D721Med (cell line): ENCODE data around the gene MYO5B.

Experiments used
- DNase-seq: peaks from one replicate; pipeline ENCODE4 v3.0.0; 2011; ENCODE audit warnings: low spot score; ENCODE audit not compliant: insufficient read length
- FAIRE-seq: peaks from 2 replicates; lab custom pipeline; 2011; peaks lifted over from hg19 to GRCh38; lab: Jason Lieb, UNC
- TF ChIP-seq, protein P1 (sequence below): IDR thresholded peaks from 2 replicates; pipeline ENCODE4 v1.5.1; 2012; ENCODE audit warnings: mild to moderate bottlenecking, control low read depth; ENCODE audit not compliant: insufficient read depth; ENCODE audit errors: missing control alignments

Gene MYO5B

DNA sequence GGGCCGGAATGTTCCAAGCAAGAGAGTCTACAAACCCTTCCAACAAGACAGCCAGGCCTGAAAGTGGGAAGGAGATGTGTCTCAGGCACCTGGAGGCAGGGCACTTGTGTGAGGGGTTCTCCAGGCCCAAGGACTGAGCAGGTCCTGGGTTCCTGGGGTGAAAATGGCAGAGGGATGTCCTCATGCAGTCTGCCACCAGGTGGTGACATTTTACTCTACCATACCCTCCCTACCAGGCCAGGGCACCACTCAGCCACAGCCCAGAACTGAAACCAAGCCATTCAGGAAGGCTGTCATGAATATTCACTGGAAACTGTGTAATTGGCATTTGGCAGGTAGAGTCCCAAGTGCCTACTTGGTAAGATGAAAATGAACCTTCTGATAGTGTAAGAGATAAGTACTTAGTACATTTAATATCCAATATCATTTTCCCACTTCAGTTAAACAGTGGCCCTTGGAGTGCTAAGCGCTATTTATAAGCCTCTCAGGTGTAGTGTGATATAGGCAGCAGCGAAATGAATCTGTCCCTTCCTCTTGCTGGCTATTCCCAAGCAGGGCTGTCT, 185.1 kb downstream of the MYO5B start:
- peak; percentile 24 for DNase-seq
- TF ChIP-seq, protein P1, sequence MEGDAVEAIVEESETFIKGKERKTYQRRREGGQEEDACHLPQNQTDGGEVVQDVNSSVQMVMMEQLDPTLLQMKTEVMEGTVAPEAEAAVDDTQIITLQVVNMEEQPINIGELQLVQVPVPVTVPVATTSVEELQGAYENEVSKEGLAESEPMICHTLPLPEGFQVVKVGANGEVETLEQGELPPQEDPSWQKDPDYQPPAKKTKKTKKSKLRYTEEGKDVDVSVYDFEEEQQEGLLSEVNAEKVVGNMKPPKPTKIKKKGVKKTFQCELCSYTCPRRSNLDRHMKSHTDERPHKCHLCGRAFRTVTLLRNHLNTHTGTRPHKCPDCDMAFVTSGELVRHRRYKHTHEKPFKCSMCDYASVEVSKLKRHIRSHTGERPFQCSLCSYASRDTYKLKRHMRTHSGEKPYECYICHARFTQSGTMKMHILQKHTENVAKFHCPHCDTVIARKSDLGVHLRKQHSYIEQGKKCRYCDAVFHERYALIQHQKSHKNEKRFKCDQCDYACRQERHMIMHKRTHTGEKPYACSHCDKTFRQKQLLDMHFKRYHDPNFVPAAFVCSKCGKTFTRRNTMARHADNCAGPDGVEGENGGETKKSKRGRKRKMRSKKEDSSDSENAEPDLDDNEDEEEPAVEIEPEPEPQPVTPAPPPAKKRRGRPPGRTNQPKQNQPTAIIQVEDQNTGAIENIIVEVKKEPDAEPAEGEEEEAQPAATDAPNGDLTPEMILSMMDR, result peak; percentile 53
- FAIRE-seq, result no peak

- FAIRE-seq, result no peak
Observed at GRCh38 chr18:50008306-50008705, 186.6 kb downstream of the MYO5B start.

DNA sequence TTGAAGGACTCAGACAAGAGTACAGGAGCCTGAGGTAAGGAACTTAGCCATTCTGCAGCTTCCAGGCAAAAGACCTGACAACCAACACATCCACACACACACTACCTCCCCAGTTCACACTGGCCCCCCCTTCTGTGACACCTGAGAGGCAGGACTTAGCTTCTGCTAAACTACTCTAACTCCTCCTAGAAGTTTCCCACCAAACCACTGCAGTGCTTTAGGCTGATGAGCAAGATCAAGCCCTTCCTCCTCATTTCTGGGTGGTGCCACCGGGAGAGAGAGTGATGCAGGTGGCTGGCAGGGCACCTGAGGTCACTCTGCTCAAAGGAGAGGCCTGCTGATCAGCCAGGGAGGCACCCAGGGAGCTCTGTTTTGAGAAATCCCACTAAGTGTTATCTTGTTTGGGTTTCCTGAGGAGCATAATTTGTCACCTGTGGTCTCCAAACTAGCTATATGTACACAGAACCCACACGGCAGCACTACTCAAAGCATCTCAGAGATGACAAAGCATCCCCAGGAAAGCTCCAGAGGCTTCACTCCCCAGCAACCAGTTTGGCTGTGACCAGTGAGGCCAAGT, 188.4 kb downstream of the MYO5B start:
- TF ChIP-seq, protein P1, result no peak
- no peak for FAIRE-seq
- DNase-seq, result no peak

More at GRCh38 chr18:50008306-50008705, 186.6 kb downstream of the MYO5B start:
- DNase-seq, result no peak
- TF ChIP-seq, protein P1, result no peak

- DNase-seq (no peak), FAIRE-seq (no peak)
- TF ChIP-seq, protein P1, result no peak
Observed at GRCh38 chr18:50004013-50004412, 190.9 kb downstream of the MYO5B start.

DNA sequence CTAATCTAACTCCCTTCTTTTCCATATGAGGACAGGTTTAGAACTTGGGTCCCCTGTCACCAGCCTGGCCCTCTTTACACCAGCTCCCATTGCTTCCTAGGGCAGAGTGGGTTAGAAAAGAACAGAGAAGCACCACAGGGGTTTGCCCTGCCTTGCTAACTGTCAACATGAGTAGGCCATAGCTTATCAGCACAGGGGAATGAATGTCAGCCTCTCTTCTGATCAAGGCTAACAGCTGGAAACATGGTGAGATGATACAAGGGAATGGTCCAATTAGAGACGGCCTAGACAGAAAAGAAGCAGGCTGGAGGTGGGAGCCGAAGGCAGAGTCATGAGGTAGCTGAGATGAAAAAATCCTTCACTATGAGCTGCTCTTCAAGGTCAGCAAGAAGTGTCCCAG, 192.2 kb downstream of the MYO5B start:
- DNase-seq (no peak), FAIRE-seq (no peak)
- TF ChIP-seq, protein P1, result no peak

DNA sequence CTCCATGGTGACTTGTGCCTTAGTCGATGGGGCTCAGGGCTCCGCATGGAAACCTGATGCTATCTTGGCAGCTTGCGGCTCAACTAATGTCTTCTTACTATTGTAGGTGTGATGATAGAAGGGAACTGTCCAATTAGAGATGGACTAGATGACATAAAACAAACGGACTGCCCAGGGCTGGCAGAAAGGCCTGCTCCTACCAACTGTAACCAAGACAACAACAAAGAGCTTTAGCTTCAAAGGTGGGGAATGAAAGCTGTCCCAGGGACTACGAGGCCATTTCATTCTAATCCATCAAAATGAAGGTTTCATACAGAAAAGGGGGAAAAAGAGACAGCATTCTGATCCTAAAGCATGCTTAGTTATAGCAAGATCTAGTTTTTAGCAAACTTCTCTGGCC, 194.7 kb downstream of the MYO5B start:
- DNase-seq (no peak), FAIRE-seq (no peak)
- TF ChIP-seq, protein P1, result no peak

- no peak for FAIRE-seq
- TF ChIP-seq, protein P1, result no peak
- no peak for DNase-seq
Observed at GRCh38 chr18:49999128-49999527, 195.8 kb downstream of the MYO5B start.
